GM13976 (cell line): ENCODE measurements around the gene SAPCD1.

ENCODE experiments used
- DNase-seq: peaks from one replicate; pipeline ENCODE4 v3.0.0; 2012; ENCODE audit warnings: low spot score
- CTCF ChIP-seq: IDR thresholded peaks from 2 replicates; pipeline ENCODE4 v1.5.1; 2012; ENCODE audit warnings: borderline replicate concordance, mild to moderate bottlenecking; ENCODE audit not compliant: insufficient read depth; ENCODE audit errors: extremely low read depth, missing control alignments, control extremely low read depth
- in situ Hi-C: fragments of 300-500 bp; cut with MboI; formaldehyde crosslinking; loops from one replicate; pipeline ENCODE4 v1.12.0; 2022; ENCODE audit warnings: low sequenced_read_pairs, mixed read lengths, inconsistent platforms; ENCODE audit not compliant: unreplicated experiment

The SAPCD1 gene

GRCh38 chr6:31775184-31775583, 12.7 kb downstream of the SAPCD1 start:
- DNase-seq, result no peak
- TF ChIP-seq CTCF, result no peak
- in situ Hi-C loops, result no loop called here

- no peak for DNase-seq
- no peak for TF ChIP-seq CTCF
- in situ Hi-C loops, result no loop called here
Measured at GRCh38 chr6:31775633-31776484, 13.4 kb downstream of the SAPCD1 start.

- no peak for TF ChIP-seq CTCF
- no peak for DNase-seq
- in situ Hi-C loops, result no loop called here
Measured at GRCh38 chr6:31776485-31776988, 14.1 kb downstream of the SAPCD1 start.

- no peak for TF ChIP-seq CTCF
- peak; percentile 95 for DNase-seq
- in situ Hi-C loops, result no loop called here
Measured at GRCh38 chr6:31776989-31777666, 14.7 kb downstream of the SAPCD1 start, which contains the start of gene VWA7. VWA7 (minus strand) TSS chr6:31777328; CDS start chr6:31776779, 549 bp downstream.

- TF ChIP-seq CTCF, result no peak
- in situ Hi-C loops, result no loop called here
- no peak for DNase-seq
Measured at GRCh38 chr6:31777667-31778050, 15.2 kb downstream of the SAPCD1 start.

- DNase-seq, result no peak
- in situ Hi-C loops, result no loop called here
- TF ChIP-seq CTCF, result no peak
Measured at GRCh38 chr6:31778193-31778592, 15.7 kb downstream of the SAPCD1 start.
